ENCODE results near the gene OMA1.

The OMA1 gene

DNA sequence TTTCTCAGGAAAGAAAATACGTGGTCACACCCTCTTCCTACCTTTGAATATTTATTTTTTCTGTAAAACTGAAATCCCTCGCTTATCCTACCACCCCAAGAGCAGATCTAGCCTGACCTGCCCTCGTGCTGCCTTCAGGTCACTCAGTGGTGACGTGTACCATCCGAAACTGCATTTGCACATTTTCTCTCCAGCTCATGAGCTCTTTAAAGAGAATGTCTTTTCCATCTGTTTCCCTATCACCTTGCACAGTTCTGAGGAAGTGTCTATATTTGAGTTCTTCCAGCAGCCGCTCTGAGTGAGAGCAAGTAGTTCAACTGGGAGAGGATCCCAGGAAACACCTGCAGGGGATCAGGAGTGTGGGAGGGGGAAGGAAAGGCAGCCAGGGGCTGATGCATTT, 91.7 kb downstream of the OMA1 start:
- TF ChIP-seq, protein P1, sequence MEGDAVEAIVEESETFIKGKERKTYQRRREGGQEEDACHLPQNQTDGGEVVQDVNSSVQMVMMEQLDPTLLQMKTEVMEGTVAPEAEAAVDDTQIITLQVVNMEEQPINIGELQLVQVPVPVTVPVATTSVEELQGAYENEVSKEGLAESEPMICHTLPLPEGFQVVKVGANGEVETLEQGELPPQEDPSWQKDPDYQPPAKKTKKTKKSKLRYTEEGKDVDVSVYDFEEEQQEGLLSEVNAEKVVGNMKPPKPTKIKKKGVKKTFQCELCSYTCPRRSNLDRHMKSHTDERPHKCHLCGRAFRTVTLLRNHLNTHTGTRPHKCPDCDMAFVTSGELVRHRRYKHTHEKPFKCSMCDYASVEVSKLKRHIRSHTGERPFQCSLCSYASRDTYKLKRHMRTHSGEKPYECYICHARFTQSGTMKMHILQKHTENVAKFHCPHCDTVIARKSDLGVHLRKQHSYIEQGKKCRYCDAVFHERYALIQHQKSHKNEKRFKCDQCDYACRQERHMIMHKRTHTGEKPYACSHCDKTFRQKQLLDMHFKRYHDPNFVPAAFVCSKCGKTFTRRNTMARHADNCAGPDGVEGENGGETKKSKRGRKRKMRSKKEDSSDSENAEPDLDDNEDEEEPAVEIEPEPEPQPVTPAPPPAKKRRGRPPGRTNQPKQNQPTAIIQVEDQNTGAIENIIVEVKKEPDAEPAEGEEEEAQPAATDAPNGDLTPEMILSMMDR (IDR thresholded peaks at IDR 0.05; ENCODE audit: low read depth, low read length, missing control alignments) = no peak
- no peak for DNase-seq (ENCODE audit: extremely low read depth, low read depth)
- no peak overlapping the region for H3K4me3 ChIP-seq (replicated peaks; ENCODE audit: low read depth, low read length)

DNA sequence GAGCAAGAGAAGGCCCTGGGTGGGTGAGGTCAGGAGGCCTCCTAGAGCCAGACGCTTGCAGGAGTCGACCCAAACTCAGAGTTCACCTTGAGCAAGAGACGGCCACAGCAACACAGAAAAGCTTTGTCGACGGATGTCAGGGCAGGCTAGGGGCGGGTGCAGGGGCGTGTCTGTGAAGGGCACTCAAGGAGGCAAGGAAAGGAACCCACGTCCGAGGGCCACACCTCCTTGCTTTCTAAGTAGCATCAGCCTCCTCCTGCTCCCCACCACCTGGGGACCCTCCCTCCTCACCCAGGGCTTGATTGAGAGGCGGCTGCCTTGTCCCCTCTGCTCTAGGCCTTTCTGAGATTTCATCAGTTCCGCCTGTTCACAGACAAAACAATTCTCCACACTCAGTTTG, 92.1 kb downstream of the OMA1 start:
- DNase-seq (ENCODE audit: extremely low read depth, low read depth) = no peak
- TF ChIP-seq, protein P1 (IDR thresholded peaks at IDR 0.05; ENCODE audit: low read depth, low read length, missing control alignments) = no peak
- no peak overlapping the region for H3K4me3 ChIP-seq (replicated peaks; ENCODE audit: low read depth, low read length)

DNA sequence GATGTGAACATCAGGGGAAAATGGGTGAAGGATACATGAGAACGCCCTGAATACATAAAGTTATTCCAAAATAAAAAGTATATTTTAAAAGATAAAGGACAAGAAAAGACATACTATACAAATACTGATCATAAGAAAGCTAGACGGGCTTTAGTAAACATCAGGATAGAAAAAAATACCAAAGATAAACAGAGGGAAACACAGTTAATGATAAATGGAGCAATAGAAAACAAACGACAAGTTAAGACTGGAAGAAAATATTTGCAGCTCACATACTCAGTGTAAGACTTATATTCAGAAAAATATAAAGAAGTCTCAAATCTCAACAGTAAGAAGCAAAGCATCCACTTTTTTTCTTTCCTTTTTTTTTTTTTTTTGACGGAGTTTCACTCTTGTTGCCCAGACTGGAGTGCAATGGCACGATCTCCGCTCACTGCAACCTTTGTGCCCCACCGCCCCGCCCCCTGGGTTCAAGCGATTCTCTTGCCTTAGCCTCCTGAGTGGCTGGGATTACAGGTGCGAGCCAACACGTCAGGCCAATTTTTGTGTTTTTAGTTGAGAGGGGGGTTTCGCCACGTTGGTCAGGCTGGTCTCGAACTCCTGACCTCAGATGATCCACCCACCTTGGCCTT, 94.8 kb downstream of the OMA1 start:
- H3K4me3 ChIP-seq (replicated peaks; ENCODE audit: low read depth, low read length) = no peak overlapping the region
- DNase-seq (ENCODE audit: extremely low read depth, low read depth) = no peak
- TF ChIP-seq, protein P1 (IDR thresholded peaks at IDR 0.05; ENCODE audit: low read depth, low read length, missing control alignments) = no peak

DNA sequence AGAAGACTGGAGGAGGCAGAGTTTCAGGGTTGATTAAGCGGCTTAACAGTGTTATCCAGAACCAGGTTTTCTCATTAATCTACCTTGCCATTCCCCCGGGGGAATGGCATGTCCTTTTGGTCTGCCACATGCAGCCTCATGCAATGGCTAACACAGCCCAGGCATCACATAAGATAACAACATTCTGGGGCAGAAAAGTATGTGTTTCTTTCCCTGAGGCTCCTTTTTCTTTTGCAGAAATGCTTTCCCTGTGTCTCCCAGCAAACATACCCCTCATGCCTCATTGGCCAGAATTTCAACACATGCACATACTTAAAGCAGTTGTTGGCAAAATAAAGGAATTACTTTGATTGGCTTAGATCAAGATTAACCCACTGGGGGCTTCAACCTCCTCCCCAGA, 98.6 kb downstream of the OMA1 start:
- TF ChIP-seq, protein P1 (IDR thresholded peaks at IDR 0.05; ENCODE audit: low read depth, low read length, missing control alignments) = no peak
- H3K4me3 ChIP-seq (replicated peaks; ENCODE audit: low read depth, low read length) = no peak overlapping the region
- no peak for DNase-seq (ENCODE audit: extremely low read depth, low read depth)

DNA sequence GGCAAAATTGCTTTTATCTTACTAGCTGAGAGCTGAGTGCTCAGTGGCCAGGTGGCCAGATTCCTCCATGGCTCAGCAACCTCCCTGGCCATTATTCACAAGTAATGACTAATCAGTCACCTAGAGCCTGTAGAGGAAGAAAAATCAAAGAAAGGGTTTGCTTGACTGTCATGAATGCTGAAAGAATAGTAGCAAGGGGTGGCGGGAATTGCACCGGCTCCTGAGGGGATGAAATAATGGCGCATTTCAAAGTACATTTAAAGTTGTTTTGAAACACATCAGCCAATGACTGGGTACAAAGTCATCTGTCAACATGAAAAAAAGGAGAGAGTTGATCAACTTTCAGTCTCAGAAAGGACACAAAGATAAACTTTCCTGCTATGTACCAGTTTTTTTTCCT, 99.5 kb downstream of the OMA1 start:
- DNase-seq (ENCODE audit: extremely low read depth, low read depth) = no peak
- TF ChIP-seq, protein P1 (IDR thresholded peaks at IDR 0.05; ENCODE audit: low read depth, low read length, missing control alignments) = no peak
- no peak overlapping the region for H3K4me3 ChIP-seq (replicated peaks; ENCODE audit: low read depth, low read length)

DNA sequence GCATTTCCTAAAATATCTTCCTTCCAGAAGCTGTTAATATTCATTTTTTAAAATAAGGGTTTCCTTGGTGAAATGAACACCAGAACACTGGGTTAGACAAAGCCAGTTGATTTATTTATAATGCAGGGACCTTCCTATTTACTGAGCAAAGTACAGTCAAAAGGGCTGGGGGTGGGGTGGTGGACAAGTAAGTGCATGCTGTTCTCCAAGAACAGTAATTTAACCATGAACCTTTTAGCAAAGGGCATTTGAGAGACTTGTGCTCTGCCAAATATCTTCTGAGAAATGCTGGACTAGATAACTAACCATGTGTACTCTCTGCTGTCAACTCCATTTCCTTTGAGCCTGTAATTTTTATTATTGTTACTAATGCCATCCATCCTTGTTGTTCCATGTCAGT, 100.2 kb downstream of the OMA1 start:
- no peak for DNase-seq (ENCODE audit: extremely low read depth, low read depth)
- no peak overlapping the region for H3K4me3 ChIP-seq (replicated peaks; ENCODE audit: low read depth, low read length)
- TF ChIP-seq, protein P1 (IDR thresholded peaks at IDR 0.05; ENCODE audit: low read depth, low read length, missing control alignments) = no peak

Data from HFF-Myc (cell line).